Measurements from ENCODE around the gene FKBP10.
"Not testable (repeated sequence)": the region's sequence is repeated elsewhere in the genome, so short reads cannot be mapped to it uniquely, and the experiment has no call there.

FKBP10 gene

GRCh38 chr17:41776262-41776900 is 36.4 kb upstream of the FKBP10 start:
- H3K4me1 Mint-ChIP-seq (ENCODE audit: low read depth); H3K9me3 Mint-ChIP-seq; H3K36me3 Mint-ChIP-seq (ENCODE audit: low read depth); H3K27ac Mint-ChIP-seq; H3K27me3 Mint-ChIP-seq; H3K4me3 Mint-ChIP-seq: not testable (repeated sequence)

DNA sequence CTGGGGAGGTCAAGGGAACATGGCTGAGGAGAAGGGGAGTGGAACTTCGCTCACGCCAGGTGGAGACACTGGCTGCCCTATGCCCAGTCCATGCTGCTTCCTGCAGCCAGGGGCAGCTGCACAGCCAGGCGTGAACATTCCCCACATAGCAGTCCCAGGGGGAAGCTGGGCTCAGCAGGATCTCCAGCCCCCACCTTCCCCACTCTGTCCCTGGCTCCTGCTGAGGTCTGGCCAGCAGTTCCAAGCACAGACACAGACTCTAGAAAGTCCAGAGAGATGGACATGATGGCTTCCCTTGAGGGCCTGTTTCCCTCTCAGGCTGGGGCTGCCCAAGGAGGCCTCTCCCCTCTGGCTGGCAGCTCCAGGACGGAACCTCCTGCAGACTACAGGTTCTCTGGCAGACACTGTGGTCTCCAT is 35.6 kb upstream of the FKBP10 start:
- no peaks in the 10 kb centered on the region for H3K9me3 Mint-ChIP-seq
- peaks cover 4% of the 10 kb centered on the region for H3K27me3 Mint-ChIP-seq
- H3K27ac Mint-ChIP-seq: no peak overlapping the region
- peaks cover 4% of the 10 kb centered on the region for H3K4me1 Mint-ChIP-seq (ENCODE audit: low read depth)
- H3K36me3 Mint-ChIP-seq (ENCODE audit: low read depth): no peaks in the 10 kb centered on the region
- no peak overlapping the region for H3K4me3 Mint-ChIP-seq

DNA sequence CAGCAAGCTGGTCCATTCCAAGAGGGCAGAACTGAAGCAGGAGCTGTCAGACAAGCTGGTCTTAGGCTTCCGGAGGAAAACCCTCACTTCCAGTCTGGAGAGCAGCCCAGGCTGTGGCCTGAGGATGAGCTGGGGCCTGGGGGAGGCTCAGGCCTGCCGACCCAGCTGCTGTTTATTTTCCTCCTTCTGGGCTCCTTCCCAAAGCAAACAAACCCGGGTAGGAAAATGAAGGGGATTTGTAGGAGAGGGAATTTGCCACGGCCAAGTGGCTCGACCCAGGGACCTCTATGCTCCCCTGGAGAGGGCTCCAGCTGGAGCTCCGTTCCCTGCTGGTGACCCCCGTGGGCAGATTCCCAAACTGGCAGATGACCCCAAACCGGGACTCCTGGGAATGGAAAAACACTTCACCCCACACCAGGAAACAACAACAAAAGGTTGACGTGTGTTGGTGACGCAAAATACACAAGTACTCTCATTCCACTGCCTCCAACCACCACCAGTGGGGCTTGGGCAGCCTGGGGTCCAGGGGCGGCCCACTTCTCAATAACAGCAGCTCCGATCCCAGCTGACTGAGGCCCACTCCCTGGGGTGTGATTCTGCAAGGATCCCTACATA is 35.1 kb upstream of the FKBP10 start:
- no peak overlapping the region for H3K4me3 Mint-ChIP-seq

GRCh38 chr17:41779954-41780353 is 32.9 kb upstream of the FKBP10 start:
- Mint-ChIP-seq H3K4me3 (no peak overlapping the region), H3K9me3 (no peaks in the 10 kb centered on the region), H3K27ac (no peak overlapping the region), H3K36me3 (ENCODE audit: low read depth) (no peaks in the 10 kb centered on the region), H3K4me1 (ENCODE audit: low read depth) (peaks cover 16% of the 10 kb centered on the region), H3K27me3 (peaks cover 14% of the 10 kb centered on the region)

More for the DNA sequence above, 35.1 kb upstream of the FKBP10 start:
- Mint-ChIP-seq H3K4me1 (ENCODE audit: low read depth) (peaks cover 4% of the 10 kb centered on the region), H3K27ac (no peak overlapping the region), H3K9me3 (no peaks in the 10 kb centered on the region), H3K36me3 (ENCODE audit: low read depth) (no peaks in the 10 kb centered on the region), H3K27me3 (peaks cover 4% of the 10 kb centered on the region)

DNA sequence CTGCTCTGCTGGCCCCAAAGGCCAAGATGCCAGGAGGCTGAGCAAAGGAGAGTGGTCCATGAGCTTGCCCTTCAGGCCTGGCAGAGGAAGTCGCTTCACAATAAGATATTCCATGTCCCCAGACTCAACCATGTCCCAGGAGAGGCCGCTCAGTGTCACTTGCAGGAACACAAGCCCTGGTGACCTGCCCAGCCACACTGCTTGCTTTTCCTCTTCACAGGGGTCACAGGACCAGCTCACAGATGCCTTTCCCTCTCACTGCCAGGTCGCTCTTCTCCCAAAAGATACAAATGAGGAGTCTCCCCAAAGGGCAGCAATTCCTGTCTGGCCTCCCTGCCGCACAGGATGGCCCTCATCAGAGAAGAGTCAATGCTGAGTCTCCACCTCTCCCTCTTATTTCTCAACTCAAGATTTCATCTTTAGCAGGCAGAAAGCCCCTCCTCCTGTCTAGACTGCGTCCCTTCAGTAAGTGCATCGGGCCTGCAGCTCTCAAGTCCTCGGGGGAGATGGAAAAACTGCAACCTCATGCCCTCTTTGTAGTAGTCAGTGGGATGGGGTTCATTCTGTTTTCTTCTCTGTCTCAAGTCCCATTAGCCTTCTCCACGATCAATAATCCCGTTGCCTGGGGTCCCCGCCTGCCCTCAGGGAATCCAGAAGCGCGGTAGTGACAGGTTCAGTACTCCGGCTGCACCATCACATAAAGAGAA is 31.2 kb upstream of the FKBP10 start:
- Mint-ChIP-seq H3K27me3 (peaks cover 18% of the 10 kb centered on the region), H3K36me3 (ENCODE audit: low read depth) (no peaks in the 10 kb centered on the region), H3K4me3 (no peak overlapping the region), H3K27ac (no peak overlapping the region), H3K9me3 (no peaks in the 10 kb centered on the region), H3K4me1 (ENCODE audit: low read depth) (peaks cover 23% of the 10 kb centered on the region)

GRCh38 chr17:41782142-41782541 is 30.7 kb upstream of the FKBP10 start:
- Mint-ChIP-seq H3K36me3 (ENCODE audit: low read depth) (no peaks in the 10 kb centered on the region), H3K4me3 (no peak overlapping the region), H3K27ac (no peak overlapping the region), H3K27me3 (peaks cover 18% of the 10 kb centered on the region), H3K4me1 (ENCODE audit: low read depth) (peaks cover 27% of the 10 kb centered on the region), H3K9me3 (no peaks in the 10 kb centered on the region)

GRCh38 chr17:41784207-41784744 is 28.5 kb upstream of the FKBP10 start:
- Mint-ChIP-seq H3K4me3 (peak overlapping the region; percentile 35), H3K9me3 (no peaks in the 10 kb centered on the region)

GRCh38 chr17:41785091-41785858 is 27.5 kb upstream of the FKBP10 start:
- Mint-ChIP-seq H3K4me3 (peak overlapping the region; percentile 60), H3K27ac (no peak overlapping the region), H3K36me3 (ENCODE audit: low read depth) (no peaks in the 10 kb centered on the region), H3K4me1 (ENCODE audit: low read depth) (peaks cover 35% of the 10 kb centered on the region), H3K27me3 (peaks cover 18% of the 10 kb centered on the region), H3K9me3 (no peaks in the 10 kb centered on the region)

More at GRCh38 chr17:41784207-41784744, 28.5 kb upstream of the FKBP10 start:
- Mint-ChIP-seq H3K4me1 (ENCODE audit: low read depth) (peaks cover 35% of the 10 kb centered on the region), H3K27ac (no peak overlapping the region), H3K36me3 (ENCODE audit: low read depth) (no peaks in the 10 kb centered on the region), H3K27me3 (peaks cover 18% of the 10 kb centered on the region)

DNA sequence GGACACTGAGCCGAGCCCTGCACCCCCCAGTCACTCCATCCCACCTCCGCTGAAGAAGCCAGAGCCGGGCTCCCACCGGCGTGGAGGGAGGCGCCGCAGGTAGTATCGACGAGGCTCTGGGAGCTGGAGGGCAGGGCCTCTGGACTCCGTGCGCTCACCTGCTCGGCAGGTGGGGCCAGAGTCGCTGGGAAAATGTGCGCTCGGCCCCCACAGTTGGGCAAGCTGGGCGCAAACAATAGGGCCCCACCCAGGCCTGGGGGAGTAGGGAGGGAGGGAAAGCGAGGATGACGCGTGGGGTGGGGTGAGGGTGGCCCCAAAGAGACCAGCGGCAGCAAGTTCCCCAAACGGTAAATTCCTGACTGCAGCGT is 27.0 kb upstream of the FKBP10 start:
- Mint-ChIP-seq H3K4me1 (ENCODE audit: low read depth) (peaks cover 35% of the 10 kb centered on the region), H3K27ac (no peak overlapping the region), H3K27me3 (peaks cover 18% of the 10 kb centered on the region), H3K4me3 (peak overlapping the region; percentile 60), H3K36me3 (ENCODE audit: low read depth) (no peaks in the 10 kb centered on the region), H3K9me3 (no peaks in the 10 kb centered on the region)

DNA sequence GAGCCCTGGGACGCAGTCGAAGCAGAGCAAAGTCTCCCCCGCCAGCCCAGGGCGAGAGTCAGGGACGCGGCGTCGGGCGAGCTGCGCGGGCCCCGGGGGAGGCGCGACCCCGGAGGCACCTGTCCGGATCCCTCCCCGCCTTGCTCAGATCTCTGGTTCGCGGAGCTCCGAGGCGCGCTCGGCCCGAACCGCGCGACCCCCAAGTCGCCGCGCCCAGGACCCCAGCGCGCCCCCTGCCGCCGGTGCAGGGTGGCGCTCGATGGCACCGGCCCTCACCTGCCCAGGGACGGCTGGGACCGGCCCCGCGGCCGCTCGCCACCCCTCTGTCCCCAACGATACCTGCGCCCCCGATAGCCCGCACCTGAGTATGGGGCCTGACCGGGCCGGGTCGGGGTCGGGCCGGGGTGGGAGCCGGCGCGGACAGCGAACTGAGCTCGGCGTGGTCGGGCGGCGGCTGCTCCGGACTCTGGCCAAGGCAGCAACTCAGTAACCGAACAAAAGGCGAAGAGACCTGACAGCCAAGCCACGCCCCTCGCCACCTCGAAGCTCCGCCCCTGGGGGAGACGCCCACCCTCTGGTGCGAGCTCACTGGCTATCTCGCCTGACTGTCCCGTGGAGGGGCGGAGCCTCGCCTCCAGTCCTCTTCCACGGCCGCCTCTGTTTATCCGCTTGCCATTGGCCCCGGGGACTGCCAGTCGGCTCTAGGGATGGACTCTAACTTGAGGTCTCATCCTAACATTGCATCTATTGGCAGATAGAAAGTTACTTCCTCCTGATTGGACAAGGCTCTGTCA is 26.4 kb upstream of the FKBP10 start, which contains the start of gene JUP:
TSS of gene JUP (minus strand) at position 485 of the 794 bp plus-strand sequence. CDS start 14,857 bp downstream, outside the sequence.
- peaks cover 18% of the 10 kb centered on the region for H3K27me3 Mint-ChIP-seq
- no peak within 1 kb of the TSS for H3K27ac Mint-ChIP-seq
- peaks cover 34% of the 10 kb centered on the region for H3K4me1 Mint-ChIP-seq (ENCODE audit: low read depth)
- no peaks in the 10 kb centered on the region for H3K36me3 Mint-ChIP-seq (ENCODE audit: low read depth)
- H3K4me3 Mint-ChIP-seq: peak within 1 kb of the TSS; percentile 60
- H3K9me3 Mint-ChIP-seq: no peaks in the 10 kb centered on the region

DNA sequence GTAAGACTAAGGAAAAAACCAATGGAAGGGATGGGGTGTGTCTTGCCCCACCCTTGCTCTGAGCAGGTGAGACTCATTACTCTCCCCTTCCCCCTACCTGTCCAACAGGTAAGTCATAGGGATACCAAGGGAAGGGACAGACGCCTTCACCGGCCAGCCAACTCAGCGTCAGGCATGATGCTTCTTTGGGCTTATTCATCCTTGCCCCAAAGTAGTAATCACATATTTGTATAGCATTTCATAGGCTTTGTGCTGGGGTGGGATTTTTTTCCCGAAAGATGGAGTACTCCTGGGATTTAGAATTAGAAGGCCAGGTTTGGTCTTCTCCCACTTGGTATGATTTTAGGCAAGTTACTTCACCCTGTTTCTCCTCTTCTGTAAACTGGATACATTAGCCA is 25.8 kb upstream of the FKBP10 start:
- Mint-ChIP-seq H3K27ac (no peak overlapping the region), H3K27me3 (peaks cover 16% of the 10 kb centered on the region), H3K4me1 (ENCODE audit: low read depth) (peaks cover 31% of the 10 kb centered on the region), H3K9me3 (no peaks in the 10 kb centered on the region), H3K4me3 (peak overlapping the region; percentile 52), H3K36me3 (ENCODE audit: low read depth) (no peaks in the 10 kb centered on the region)

GRCh38 chr17:41792845-41793783 is 19.7 kb upstream of the FKBP10 start:
- Mint-ChIP-seq H3K4me3 (no peak overlapping the region), H3K27me3 (no peaks in the 10 kb centered on the region), H3K36me3 (ENCODE audit: low read depth) (no peaks in the 10 kb centered on the region), H3K27ac (no peak overlapping the region), H3K9me3 (no peaks in the 10 kb centered on the region), H3K4me1 (ENCODE audit: low read depth) (peaks cover 4% of the 10 kb centered on the region)

GRCh38 chr17:41793784-41794539 is 18.8 kb upstream of the FKBP10 start:
- Mint-ChIP-seq H3K27me3 (no peaks in the 10 kb centered on the region), H3K9me3 (no peaks in the 10 kb centered on the region), H3K36me3 (ENCODE audit: low read depth) (no peaks in the 10 kb centered on the region), H3K27ac (no peak overlapping the region), H3K4me3 (no peak overlapping the region), H3K4me1 (ENCODE audit: low read depth) (no peaks in the 10 kb centered on the region)

All from stimulated activated naive CD8-positive, alpha-beta T cell treated with anti-CD3 and anti-CD28 coated beads, Interleukin-15, Interleukin-2, amounts not matched to agents 100 ng/mL and 50 ng/mL, for 24 hours (primary cell).